Measurements from ENCODE around the gene NRL.

- no peak for TF ChIP-seq POLR2A (IDR thresholded peaks at IDR 0.05; ENCODE audit: low read depth, low read length)
- TF ChIP-seq CTCF (IDR thresholded peaks at IDR 0.05; ENCODE audit: extremely low read depth in 1 of 2, insufficient read depth in 1 of 2, low read depth in 1 of 2, low read length in 2 of 2): no peak
- TF ChIP-seq, protein P1, sequence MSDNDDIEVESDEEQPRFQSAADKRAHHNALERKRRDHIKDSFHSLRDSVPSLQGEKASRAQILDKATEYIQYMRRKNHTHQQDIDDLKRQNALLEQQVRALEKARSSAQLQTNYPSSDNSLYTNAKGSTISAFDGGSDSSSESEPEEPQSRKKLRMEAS (IDR thresholded peaks at IDR 0.05; ENCODE audit: insufficient read depth, insufficient read length): no peak
- no peak for TF ChIP-seq GATA2 (IDR thresholded peaks at IDR 0.05; ENCODE audit: insufficient read depth, insufficient read length, low read depth, low read length)
- no peak for TF ChIP-seq EZH2 (IDR thresholded peaks at IDR 0.05; ENCODE audit: borderline replicate concordance, low read depth, low read length, severe bottlenecking)
- no peak for TF ChIP-seq POLR2AphosphoS5 (IDR thresholded peaks at IDR 0.05; ENCODE audit: insufficient read depth, low read depth, low read length)
- TF ChIP-seq JUN (IDR thresholded peaks at IDR 0.05; ENCODE audit: borderline replicate concordance, insufficient read depth, insufficient read length, low read depth): no peak
- no peak for TF ChIP-seq MYC (IDR thresholded peaks at IDR 0.05; ENCODE audit: low read depth, low read length)
- no peak for TF ChIP-seq FOS (IDR thresholded peaks at IDR 0.05; ENCODE audit: borderline replicate concordance, insufficient read depth, low read length)
These were observed 16.4 kb downstream of the NRL start for GRCh38 chr14:24098229-24098926.

All from endothelial cell of umbilical vein (primary cell).